HepG2 (cell line): ENCODE measurements around the gene NRK. TPM values are rescaled to one million over a fixed set of nuclear protein-coding genes. Genes with fewer than 3 reads are reported as not detected.

Source experiments
- ATAC-seq: fragments of 200-7000 bp; cut with Tn5 transposase; 3 replicates; pipeline ENCODE4 v1.9.1; 2020; ENCODE audit warnings: mild to moderate bottlenecking, moderate library complexity
- BruUV-seq: library from RNA; stranded (reverse); fragments of 400-500 nt; replicated peaks from 2 replicates; lab custom pipeline; 2021; lab: Mats Ljungman, UMichigan
- CTCF ChIA-PET: fragments of 300-600 bp; formaldehyde crosslinking; extraction: SDS; loops from one replicate; lab custom pipeline; 2021; ENCODE audit warnings: low total read pairs, inconsistent platforms, low intra/inter-chr PET ratio; lab: Yijun Ruan, JAX
- POLR2A ChIA-PET: fragments of 350-600 bp; sonication (Branson Sonifier 250); formaldehyde crosslinking; loops from one replicate; lab custom pipeline; 2020; ENCODE audit warnings: antibody characterized with exemption, inconsistent platforms; lab: Yijun Ruan, JAX
- DNase-seq: peaks from one replicate; pipeline ENCODE4 v3.0.0-alpha.2; 2015; ENCODE audit warnings: low spot score
- FAIRE-seq: peaks from 3 replicates; lab custom pipeline; 2011; peaks lifted over from hg19 to GRCh38; lab: Jason Lieb, UNC
- H2AFZ ChIP-seq: one replicate; pipeline ENCODE4 v1.6.1; 2011; ENCODE audit warnings: low read length, inconsistent platforms
- H3K27ac ChIP-seq: fragments of 300-600 bp; 3 replicates; pipeline ENCODE4 v1.8.0; 2011; ENCODE audit warnings: mixed run types, mild to moderate bottlenecking, mixed read lengths, low read length, inconsistent platforms; ENCODE audit not compliant: insufficient read depth; ENCODE audit errors: extremely low read length
- H3K27me3 ChIP-seq, 2 experiments: fragments of 200-600 bp in 1 of 2; 2 replicates in 1 of 2; 3 replicates in 1 of 2; pipeline versions ENCODE4 v1.6.0 to v1.8.0; 2011; ENCODE audit warnings: low read length in 2 of 2, mild to moderate bottlenecking in 2 of 2, moderate library complexity in 2 of 2, inconsistent platforms in 1 of 2; ENCODE audit not compliant: insufficient read depth in 2 of 2, control insufficient read depth in 1 of 2
- H3K36me3 ChIP-seq, 2 experiments: fragments of 200-600 bp in 1 of 2; replicated peaks in 1 of 2; 2 replicates in 1 of 2; 3 replicates in 1 of 2; pipeline versions ENCODE4 v1.5.1 to v1.8.0; 2011; ENCODE audit warnings: low read length in 2 of 2, inconsistent platforms in 1 of 2; ENCODE audit not compliant: insufficient read depth in 2 of 2, control insufficient read depth in 1 of 2
- H3K4me1 ChIP-seq: 2 replicates; pipeline ENCODE4 v1.5.1; 2012; ENCODE audit warnings: low read length, inconsistent platforms; ENCODE audit not compliant: insufficient read depth
- H3K4me2 ChIP-seq: 2 replicates; pipeline ENCODE4 v1.6.0; 2011; ENCODE audit warnings: low read depth, low read length, inconsistent platforms
- H3K4me3 ChIP-seq, 3 experiments: fragments of 200-600 bp in 1 of 3; sonication (generic), shearing (Covaris generic) in 1 of 3; replicated peaks in 1 of 3; 2 replicates each; pipeline ENCODE4 v1.5.1; 2011 to 2016; ENCODE audit warnings: low read length in 3 of 3, inconsistent platforms in 2 of 3, low read depth in 2 of 3, mild to moderate bottlenecking in 2 of 3, control low read depth in 1 of 3, mixed read lengths in 1 of 3; ENCODE audit not compliant: insufficient read depth in 1 of 3
- H3K79me2 ChIP-seq: one replicate; pipeline ENCODE4 v1.6.1; 2011; ENCODE audit warnings: low read length, inconsistent platforms; ENCODE audit not compliant: insufficient read depth
- H3K9ac ChIP-seq: 2 replicates; pipeline ENCODE4 v1.6.0; 2011; ENCODE audit warnings: mild to moderate bottlenecking, low read depth, low read length, inconsistent platforms; ENCODE audit not compliant: insufficient read depth
- H3K9me3 ChIP-seq: 2 replicates; pipeline ENCODE4 v1.5.1; 2012; ENCODE audit warnings: mild to moderate bottlenecking, low read length
- H4K20me1 ChIP-seq: 2 replicates; pipeline ENCODE4 v1.6.0; 2011; ENCODE audit warnings: inconsistent platforms, mild to moderate bottlenecking, low read length, moderate library complexity; ENCODE audit not compliant: insufficient read depth
- HNF4A ChIP-seq: sonication (generic); formaldehyde crosslinking; IDR thresholded peaks from 2 replicates; pipeline ENCODE4 v1.4.0; 2020; ENCODE audit warnings: missing genetic modification reagents
- NFIC ChIP-seq: IDR thresholded peaks from 2 replicates; pipeline ENCODE4 v1.6.1; 2012; ENCODE audit warnings: mild to moderate bottlenecking, low read length, inconsistent platforms
- SIX1 ChIP-seq: sonication (generic); formaldehyde crosslinking; IDR thresholded peaks from 2 replicates; pipeline ENCODE4 v1.4.0; 2020; ENCODE audit warnings: missing genetic modification reagents, borderline replicate concordance
- SMARCC2 ChIP-seq: fragments of 450-650 bp; IDR thresholded peaks from 2 replicates; pipeline ENCODE4 v1.6.1; 2017; ENCODE audit warnings: antibody characterized with exemption, mild to moderate bottlenecking
- SNRNP70 ChIP-seq: fragments of 200-400 bp; formaldehyde crosslinking; IDR thresholded peaks from 2 replicates; pipeline ENCODE4 v1.6.1; 2017; ENCODE audit warnings: mild to moderate bottlenecking, low read depth, low read length, moderate library complexity
- ZNF10 ChIP-seq: sonication (generic); formaldehyde crosslinking; IDR thresholded peaks from 2 replicates; pipeline ENCODE4 v1.4.0; 2020; ENCODE audit warnings: mild to moderate bottlenecking, low read depth, missing genetic modification reagents, borderline replicate concordance
- ZNF160 ChIP-seq: sonication (generic); formaldehyde crosslinking; IDR thresholded peaks from 2 replicates; pipeline ENCODE4 v1.8.0; 2022; ENCODE audit warnings: mild to moderate bottlenecking, inconsistent platforms, missing genetic modification reagents
- ZNF383 ChIP-seq: sonication (generic); formaldehyde crosslinking; IDR thresholded peaks from 2 replicates; pipeline ENCODE4 v1.4.0; 2020; ENCODE audit warnings: missing genetic modification reagents, mild to moderate bottlenecking, borderline replicate concordance
- WGBS: methylation state at CpG from one replicate; pipeline ENCODE4 v1.1.6; 2017; ENCODE audit warnings: low lambda C conversion rate; 5-methylcytosine and 5-hydroxymethylcytosine counted together
- in situ Hi-C: cut with HindIII; loops from 2 replicates; pipeline ENCODE4 v1.10.0; 2017; ENCODE audit warnings: low pct_unique_long_range_greater_than_20kb; ENCODE audit not compliant: extremely low pct_ligation_motif_present
- intact Hi-C: fragments of 100-400 bp; cut with micrococcal nuclease; formaldehyde crosslinking; loops from one replicate; pipeline ENCODE4 v1.10.0; 2022; ENCODE audit not compliant: unreplicated experiment
- polyA plus RNA-seq, 8 experiments: library from polyadenylated mRNA; depleted of rRNA in 3 of 8; stranded (reverse) in 7 of 8; unstranded in 1 of 8; fragments of >200 nt; fragmentation: Illumina TruSeq in 4 of 8; extraction: Trizol in 4 of 8; gene quantifications; 2 replicates each; pipeline versions ENCODE4 v1.2.1 to v1.2.3, GENCODE V29; 2011 to 2016; ENCODE audit warnings: low read depth in 4 of 8, missing spikeins in 1 of 8, mixed read lengths in 1 of 8; ENCODE audit not compliant: insufficient read depth in 1 of 8
- total RNA-seq, 5 experiments: library from RNA; depleted of rRNA; stranded (reverse); fragments of >200 nt; fragmentation: Illumina TruSeq; extraction: Trizol; gene quantifications; 2 replicates each; pipeline ENCODE4 v1.2.3, GENCODE V29; 2016; ENCODE audit warnings: low read depth in 1 of 5
- TF ChIP-seq, protein P1 (sequence below): sonication (generic); formaldehyde crosslinking; IDR thresholded peaks from 2 replicates; pipeline ENCODE4 v1.4.0; 2020; ENCODE audit warnings: missing genetic modification reagents

The NRK gene
- total and polyA plus RNA-seq, 2 of the 13 experiments (the other 11 are each of a cell fraction or from before 2014, with no cell fraction given): not detected

DNA sequence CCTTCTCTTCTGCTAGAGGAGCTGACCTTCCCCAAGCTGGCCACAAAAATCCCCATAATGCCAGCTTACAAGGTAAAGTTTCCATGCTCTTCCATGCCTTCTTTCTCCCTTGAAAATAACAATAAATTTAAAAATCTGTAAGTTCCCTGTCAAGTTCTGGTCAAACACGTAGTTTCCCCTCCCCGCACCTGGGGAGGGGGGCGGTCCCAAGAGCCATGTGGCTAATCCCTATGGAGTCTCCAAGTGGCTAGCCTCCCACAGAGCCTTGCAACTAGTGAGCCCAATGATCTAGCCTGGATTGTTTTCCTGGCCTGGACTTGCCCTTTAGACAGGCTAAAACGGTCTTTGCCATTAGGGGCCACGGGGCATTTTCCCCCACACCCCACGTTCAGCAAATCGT, 2.1 kb upstream of the NRK start:
- Histone ChIP-seq H3K27ac (no peak overlapping the region), H3K36me3 (no peaks in the 10 kb centered on the region), H3K4me3 (no peak overlapping the region), H3K79me2 (no peaks in the 10 kb centered on the region), H3K9ac (no peak overlapping the region), H3K4me1 (no peaks in the 10 kb centered on the region), H3K27me3 (peaks cover 0 to 4% of the 10 kb centered on the region in 2 experiments; a peak in 1 of 5 replicates), H3K9me3 (no peaks in the 10 kb centered on the region), H3K4me2 (no peak overlapping the region), H4K20me1 (no peaks in the 10 kb centered on the region), H2AFZ (no peak overlapping the region)
- no peak for DNase-seq
- BruUV-seq: no TSS peak
- 2% methylated on average over 5 of the region's 7 CpGs for WGBS
- no peak for FAIRE-seq
- CTCF ChIA-PET: no interaction called here
- intact Hi-C loops: no loop called here
- no peak for TF ChIP-seq ZNF160 (CRISPR knock-in tag)
- no peak for TF ChIP-seq HNF4A (CRISPR knock-in tag)
- TF ChIP-seq, protein P1, sequence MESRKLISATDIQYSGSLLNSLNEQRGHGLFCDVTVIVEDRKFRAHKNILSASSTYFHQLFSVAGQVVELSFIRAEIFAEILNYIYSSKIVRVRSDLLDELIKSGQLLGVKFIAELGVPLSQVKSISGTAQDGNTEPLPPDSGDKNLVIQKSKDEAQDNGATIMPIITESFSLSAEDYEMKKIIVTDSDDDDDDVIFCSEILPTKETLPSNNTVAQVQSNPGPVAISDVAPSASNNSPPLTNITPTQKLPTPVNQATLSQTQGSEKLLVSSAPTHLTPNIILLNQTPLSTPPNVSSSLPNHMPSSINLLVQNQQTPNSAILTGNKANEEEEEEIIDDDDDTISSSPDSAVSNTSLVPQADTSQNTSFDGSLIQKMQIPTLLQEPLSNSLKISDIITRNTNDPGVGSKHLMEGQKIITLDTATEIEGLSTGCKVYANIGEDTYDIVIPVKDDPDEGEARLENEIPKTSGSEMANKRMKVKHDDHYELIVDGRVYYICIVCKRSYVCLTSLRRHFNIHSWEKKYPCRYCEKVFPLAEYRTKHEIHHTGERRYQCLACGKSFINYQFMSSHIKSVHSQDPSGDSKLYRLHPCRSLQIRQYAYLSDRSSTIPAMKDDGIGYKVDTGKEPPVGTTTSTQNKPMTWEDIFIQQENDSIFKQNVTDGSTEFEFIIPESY: no peak
- TF ChIP-seq SIX1 (CRISPR knock-in tag): no peak
- no peak for TF ChIP-seq ZNF383 (CRISPR knock-in tag)
- TF ChIP-seq SNRNP70: no peak
- TF ChIP-seq NFIC: no peak
- TF ChIP-seq SMARCC2: no peak
- TF ChIP-seq ZNF10 (CRISPR knock-in tag): no peak
- ATAC-seq: no peak
- in situ Hi-C loops: no loop called here
- POLR2A ChIA-PET: no interaction called here
